ENCODE results near the gene KRT80.

KRT80 gene

DNA sequence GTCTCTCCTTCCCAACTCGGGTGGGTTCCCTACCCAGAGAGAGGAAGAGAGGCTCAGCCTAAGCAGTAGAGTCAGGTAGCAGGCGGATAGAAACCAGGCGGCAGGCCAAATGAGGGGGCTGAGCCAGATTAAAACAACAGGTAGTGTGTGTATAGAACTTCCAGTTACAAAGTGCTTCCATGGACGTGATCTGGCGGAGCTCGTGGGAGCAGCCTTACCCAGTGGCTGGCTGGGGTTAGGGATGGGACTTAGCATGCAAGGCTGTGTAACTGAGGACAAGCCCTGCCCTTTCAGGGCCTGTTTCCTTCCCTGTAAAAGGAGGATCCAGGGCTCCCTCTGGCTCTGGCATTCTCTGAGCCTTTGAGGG is 8.3 kb downstream of the KRT80 start:
- intact Hi-C loops (cut with DNase I), result no loop called here
- peak in 1 of 10 donors; percentile 50 for DNase-seq

DNA sequence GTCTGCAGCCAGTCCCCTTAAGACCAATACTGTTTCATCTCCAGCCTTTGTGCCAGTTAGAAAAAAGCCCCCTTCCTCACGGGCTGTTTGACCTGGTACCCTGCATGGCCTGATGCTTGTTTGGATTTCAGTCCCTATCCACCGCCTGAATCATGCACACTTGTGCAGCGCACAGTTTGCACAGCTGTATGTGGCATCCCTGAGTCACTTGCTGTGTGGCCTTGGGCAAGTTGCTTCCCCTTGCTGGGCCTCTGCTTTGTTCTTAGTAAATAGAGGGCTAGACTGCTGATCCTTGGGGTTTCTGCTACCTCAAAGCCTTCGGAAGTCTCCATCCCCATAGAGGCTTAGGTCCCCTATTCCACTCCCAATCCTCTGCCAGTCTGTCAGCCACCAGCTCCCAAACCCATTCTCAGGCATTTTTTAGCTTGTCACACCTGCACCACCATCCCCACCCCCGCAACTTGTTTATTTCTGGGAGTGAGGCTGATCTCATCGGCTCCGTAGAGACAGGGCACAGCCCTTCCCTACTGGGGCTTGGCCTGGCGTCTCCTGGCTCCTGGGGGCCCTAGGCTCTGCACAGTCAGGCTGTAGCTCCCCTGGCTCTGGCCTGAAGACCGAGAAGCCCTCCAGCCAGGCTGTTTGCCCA is 8.8 kb downstream of the KRT80 start:
- intact Hi-C loops (cut with DNase I), result no loop called here
- DNase-seq, result no peak

DNA sequence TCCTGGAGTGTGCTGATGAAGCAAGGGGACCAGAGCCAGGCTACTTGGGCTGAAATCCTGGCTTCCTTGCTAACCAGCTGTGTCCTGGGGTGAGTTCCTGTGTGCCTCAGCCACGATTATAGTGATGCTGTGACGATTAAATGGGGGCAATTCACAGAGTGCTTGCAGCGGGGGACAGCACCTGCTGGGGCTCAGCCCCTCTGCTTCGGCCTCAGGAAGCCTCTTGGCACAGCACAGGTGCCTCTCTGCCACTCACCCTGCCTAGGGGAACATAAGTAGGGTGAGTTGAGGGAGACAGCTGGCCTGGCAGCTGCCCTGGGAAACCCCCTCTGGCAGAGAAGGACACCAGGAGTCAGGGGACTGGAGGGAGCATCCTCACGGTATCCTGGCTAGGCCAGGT is 9.4 kb downstream of the KRT80 start:
- intact Hi-C loops (cut with DNase I), result no loop called here
- no peak for DNase-seq

DNA sequence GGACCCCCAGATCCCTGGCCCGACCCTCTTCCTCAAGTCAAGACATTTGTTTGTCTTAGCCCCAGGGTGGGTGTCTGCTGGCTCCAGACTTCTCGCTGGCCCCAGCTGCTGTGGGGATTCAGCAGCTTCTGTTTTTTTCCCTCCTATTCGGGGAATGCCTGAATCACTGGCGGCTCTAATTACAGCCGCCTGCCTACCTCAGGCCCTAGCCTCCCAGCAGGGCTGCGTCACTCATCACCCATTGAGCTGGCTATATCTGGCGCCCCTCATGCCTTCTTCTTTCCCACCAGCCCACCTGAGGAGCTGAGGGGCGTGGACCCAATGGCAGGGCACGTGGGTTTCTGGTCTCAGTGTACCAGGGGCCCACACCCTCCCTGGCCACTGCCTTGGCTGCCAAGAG is 10.1 kb downstream of the KRT80 start:
- intact Hi-C loops (cut with DNase I), result no loop called here
- DNase-seq, result peak in 1 of 10 donors; percentile 27

DNA sequence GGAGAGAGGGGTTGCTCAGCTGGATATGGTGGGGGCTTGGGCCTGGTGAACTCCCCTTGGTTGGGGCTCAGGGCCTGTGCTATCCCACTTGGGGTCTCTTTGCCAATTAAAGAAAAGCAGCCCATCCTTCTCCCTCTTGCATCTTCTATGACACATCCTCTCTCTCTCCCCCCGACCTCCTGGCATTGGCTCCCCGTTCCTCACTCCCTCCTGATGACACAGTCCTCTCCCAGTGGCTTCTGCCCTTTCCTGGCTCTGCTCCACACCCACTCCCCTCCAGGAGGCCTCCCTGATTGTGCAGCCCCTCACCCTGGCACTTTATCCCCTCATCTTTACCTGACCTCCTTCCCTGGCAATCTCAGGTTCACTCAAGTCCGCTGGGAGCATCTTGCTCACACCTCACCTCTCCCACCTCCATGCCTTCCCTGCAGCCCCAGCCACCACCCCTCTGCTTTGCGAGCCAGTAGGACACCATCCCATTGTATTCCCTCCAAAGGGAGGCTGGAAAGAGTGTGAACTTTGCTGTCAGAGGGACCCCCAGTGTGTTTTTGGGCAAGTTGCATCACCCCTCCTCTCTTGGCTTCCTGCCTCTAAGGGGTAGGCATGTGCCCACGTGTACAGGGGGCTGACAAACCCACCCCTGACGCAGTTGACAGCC is 10.7 kb downstream of the KRT80 start:
- no peak for DNase-seq
- intact Hi-C loops (cut with DNase I), result no loop called here

DNA sequence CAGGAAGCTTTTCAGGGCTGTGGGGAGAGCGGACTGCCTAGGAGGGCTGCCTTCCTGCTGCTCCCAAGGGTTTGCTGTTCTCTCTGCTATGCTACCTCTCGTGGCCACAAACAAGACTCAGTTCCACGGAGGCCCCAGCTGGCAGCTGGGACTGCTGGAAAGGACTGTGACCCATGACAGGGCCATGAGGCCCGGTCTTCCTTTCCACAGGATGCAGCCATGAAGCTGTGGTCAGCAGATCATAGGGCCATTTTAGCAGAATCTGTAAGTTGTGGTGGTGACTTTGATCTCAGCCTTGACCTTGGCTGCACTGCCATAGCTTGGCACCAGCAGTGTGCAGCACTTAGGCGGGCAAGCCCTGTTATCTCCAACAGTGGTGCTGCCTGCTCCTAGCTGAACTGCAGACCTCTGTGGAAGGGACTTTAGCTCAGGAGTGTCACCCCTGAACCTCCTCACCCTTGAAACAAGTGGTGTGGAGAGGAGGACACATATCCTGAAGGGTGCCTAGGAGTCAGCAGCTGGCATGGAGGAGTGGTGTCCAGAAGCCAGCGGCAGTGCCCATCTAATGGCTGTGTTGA is 12.3 kb downstream of the KRT80 start:
- intact Hi-C loops (cut with DNase I), result no loop called here
- no peak for DNase-seq

DNA sequence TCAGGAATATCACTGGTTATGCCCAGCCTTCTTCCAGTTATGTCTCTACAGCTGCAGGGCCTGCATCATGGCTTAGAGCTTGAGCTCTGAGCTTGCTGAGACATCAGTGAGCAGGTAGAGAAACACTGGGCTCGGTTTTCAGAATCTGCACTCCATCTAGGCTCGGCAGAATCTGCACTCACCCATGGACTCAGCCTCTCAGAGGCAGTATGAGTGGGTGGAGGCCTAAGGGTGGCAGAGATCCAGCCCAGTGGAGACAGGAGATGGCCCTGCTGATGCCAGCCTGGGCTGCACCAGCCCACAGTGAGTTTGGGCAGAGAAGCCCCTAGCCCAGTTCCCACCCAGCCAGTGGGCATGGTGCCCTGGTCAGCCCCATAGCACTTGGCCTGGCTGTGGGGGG is 12.8 kb downstream of the KRT80 start:
- DNase-seq, result no peak
- intact Hi-C loops (cut with DNase I), result no loop called here

DNA sequence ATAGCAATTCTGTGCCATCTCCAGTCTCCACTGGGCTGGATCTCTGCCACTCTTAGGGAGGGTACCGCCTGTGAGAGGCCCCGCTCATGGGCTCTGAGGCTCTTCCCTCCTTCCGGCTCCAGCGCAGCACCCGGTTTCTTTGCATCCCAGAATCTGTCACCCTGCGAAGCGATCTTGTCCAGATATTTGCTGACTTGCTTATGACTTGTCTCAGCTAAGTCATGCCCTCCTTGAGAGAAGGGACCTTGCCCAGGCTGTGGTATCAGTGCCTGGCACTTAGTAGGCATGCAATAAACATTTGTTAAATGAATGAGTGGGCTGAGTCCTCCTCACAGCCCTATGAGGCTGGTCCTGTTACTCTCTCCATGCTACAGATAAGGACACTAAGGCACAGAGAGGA is 13.4 kb downstream of the KRT80 start:
- intact Hi-C loops (cut with DNase I), result no loop called here
- DNase-seq, result no peak

DNA sequence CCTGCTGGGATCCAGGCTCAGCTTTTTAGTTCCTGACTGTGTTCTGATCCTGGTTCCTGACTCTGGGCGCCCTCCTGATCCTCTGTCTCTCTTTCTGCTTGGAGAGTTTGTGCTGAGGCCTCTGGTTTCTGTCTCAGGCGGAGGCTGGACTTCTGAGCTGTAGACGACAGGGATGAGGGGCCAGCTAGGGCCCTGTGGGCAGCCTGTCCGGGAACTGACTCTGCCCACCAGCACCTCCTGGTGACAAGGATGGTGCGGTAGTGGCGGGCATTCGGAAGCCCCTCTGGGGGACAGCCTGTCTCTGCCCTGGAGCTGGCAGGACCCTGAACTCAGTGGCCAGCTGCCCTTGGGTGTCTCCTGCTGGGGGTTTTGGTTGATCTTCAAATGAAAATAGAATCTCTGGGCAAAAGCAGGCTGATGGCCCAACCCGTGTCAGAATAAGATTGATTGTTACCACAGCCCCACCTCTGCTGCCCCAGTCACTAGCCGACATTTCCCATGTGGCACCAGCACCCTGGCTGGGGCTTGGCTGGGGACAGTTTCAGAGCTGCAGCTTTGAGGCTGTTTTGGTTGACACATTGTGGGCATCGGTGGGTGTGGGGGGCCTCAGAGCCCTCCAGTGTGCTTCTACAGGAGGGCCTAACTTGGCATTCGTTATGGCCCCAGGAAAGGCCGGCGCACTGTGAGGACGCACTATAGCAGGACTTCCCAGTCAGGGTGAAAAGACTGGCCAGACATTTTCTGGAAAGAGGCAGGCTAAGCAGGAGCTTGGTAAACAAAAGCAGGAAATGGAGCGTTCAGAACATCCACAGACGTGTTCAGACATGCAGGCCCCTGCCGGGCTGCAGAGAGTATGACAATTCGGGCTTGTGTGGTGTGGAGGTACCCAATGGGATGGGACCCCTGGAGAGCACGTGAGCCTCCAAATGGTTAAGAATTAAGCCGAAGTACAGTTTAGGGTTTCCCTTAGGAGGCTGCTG is 16.2 kb downstream of the KRT80 start:
- no peak for DNase-seq
- intact Hi-C loops (cut with DNase I), result no loop called here

DNA sequence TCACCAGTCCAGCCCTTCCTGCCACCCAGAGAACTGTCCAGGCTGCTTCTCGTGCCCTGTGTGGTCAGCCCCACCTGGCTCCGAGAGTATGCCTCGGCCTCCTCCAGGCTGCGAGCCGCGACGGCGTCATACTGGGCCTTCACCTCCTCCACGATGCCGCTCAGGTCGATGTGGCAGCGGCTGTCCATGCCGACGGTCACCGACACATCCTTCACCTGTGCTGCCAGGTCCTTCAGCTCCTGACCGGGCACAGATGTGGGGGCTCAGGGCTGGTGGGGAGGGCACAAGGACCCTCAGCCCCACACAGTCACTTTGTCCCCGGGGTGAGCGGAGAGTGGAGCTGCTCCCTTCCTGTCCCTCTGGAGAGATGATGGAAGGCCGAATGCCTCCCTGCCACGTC is 18.3 kb downstream of the KRT80 start:
- intact Hi-C loops (cut with DNase I), result no loop called here
- DNase-seq, result no peak

DNA sequence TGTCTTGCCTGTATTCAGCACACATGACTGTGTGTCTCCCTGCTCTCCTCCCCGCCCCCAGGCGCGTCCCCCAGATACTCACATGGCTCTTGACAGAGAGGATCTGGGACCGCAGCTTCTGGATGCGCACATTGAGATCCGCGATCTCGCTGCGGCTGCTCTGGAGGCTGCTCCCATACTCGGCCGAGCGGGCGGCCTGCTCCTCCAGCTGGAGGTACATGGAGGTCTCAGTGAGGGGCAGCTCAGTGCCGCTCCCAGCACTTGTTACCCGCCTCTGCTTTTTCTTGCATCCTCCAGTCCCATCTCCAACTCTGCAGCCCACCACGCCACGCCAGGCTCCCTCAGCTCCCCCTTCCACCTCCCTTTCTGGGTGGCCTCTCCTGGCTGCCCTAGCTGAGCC is 18.9 kb downstream of the KRT80 start:
- intact Hi-C loops (cut with DNase I), result no loop called here
- no peak for DNase-seq

DNA sequence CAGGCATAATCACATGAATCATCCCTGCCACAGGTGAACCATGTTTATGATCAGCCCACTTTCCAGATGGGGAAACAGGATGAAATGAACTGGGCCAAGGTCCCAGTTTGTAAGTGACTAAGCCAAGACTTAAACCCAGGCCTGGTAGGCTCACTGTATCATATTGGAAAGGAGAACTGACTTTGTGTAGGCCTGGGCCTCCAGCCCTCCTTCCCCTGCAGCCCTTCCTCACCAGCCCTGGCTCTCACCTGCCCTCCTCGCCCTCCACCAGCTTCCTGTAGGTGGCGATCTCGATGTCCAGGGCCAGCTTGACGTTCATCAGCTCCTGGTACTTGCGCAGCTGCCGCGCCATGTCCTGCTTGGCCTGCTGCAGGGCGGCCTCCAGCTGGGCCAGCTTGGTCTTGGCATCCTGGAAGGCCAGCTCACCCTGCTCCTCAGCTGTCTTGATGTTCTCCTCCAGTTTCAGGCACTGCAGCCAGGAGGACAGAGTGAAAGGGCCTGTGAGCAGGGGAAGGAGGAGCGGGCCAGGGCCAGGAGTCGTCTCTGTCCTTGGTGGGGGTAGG is 19.8 kb downstream of the KRT80 start:
- intact Hi-C loops (cut with DNase I), result no loop called here
- DNase-seq, result no peak

DNA sequence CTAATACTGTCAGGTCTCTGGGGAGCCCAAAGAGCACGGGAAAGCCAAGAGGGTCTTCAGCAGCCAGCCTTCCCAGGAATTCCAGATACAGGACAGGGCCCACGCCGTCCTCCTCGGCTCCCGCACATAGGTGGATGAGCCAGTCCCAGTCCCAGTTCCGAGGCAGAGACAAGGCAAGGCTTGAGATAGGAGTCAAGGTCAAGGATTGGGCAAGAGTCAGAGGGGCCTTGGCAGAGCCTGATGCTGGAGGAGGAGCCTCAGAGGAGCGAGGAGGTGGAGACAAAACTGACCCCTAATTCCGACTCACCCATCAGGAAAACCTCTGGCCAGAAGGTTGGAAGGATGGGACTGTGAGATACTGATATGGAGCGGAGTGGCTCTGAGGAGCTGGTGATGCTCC is 21.0 kb downstream of the KRT80 start:
- no peak for DNase-seq

DNA sequence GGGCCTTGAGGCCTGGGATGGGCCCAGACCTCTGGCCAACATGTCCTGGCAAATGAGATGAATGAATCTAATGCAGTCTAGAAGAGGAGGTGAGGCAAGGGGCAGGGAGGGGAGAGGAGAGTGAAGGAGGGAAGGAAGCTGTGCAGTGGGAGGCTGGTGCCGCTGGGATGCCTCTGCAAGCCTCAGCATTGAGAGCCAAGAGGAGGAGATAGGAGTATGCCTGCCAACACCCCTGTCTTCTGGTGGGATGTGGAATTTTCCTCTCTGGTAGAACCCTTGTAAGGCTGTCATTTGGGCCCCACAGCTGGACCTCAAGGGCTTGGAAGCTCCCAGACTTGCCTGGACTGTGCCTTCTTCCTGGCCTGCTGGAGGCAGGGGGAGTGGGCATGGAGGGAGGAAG is 21.9 kb downstream of the KRT80 start:
- intact Hi-C loops (cut with DNase I), result no loop called here
- DNase-seq, result no peak

More for the DNA sequence above, 21.0 kb downstream of the KRT80 start:
- intact Hi-C loops (cut with DNase I), result no loop called here

DNA sequence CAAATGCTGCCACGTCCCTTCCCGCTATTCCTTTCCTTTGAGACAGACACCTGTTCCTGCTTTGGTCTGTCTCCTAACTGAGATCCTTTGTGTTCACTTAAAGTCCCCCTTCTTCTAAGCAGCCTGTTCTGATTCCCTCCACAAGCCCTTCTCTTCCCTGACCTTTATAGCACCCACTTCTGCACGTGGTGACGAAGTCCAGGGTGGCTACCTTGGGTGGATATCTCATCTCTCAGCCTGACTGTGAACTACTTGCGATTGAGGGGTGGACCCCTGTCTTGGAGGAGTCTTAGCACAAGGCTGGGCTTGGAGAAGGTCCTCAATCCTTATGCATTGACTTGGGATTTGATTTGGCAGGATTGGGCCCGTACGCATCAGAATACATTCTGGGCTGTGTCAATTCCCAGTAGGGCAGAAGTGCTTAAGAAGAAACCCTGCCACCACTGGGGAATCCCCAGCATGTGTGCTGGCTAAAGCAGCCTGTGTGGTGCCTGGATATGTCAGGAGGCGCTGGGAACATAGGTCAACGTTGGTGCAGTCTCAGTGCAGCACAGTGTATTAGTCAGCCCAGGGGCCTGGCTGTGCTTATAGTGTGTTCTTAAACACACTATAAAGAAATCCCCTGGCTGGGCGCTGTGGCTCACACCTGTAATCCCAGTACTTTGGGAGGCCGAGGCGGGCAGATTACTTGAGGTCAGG is 23.6 kb downstream of the KRT80 start:
- intact Hi-C loops (cut with DNase I), result no loop called here
- DNase-seq, result no peak

DNA sequence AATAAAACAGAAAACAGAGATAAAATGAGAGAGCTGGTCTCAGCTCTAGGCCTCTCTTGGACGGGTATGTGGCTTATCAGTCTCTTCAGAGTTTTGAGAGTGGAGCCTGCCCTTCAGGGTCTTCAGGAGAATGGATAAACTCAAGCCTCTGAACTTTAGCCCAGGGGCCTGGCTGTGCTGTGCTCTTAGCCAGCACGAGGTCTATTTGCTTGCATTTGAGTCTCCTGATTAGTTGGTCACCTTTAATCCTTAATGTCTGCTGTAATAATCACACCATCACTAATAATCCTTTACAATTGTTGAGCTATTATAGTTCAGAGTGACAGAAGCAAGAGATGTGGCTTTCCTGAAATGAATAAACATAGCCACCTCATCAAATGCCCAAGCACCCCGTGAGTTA is 24.3 kb downstream of the KRT80 start:
- intact Hi-C loops (cut with DNase I), result no loop called here
- DNase-seq, result no peak

DNA sequence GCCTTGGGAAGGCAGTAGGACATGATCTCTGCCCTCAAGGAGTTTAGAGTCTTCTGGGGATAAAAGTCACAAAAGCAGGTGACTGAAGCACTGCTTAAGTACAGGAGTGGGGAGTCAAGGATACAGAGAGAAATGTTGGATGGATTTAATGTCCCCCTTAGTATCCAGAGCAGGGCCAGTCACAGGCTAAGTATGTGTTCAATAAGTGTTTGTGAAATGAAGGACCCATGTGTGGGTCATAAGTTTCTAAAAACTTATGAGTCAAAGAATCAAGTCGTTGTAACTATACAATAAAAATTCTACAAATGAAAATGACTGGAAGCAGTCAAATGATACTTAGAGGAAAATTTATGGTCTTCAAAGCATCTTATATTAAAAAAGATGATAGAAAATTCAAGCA is 25.1 kb downstream of the KRT80 start:
- intact Hi-C loops (cut with DNase I), result no loop called here
- no peak for DNase-seq

DNA sequence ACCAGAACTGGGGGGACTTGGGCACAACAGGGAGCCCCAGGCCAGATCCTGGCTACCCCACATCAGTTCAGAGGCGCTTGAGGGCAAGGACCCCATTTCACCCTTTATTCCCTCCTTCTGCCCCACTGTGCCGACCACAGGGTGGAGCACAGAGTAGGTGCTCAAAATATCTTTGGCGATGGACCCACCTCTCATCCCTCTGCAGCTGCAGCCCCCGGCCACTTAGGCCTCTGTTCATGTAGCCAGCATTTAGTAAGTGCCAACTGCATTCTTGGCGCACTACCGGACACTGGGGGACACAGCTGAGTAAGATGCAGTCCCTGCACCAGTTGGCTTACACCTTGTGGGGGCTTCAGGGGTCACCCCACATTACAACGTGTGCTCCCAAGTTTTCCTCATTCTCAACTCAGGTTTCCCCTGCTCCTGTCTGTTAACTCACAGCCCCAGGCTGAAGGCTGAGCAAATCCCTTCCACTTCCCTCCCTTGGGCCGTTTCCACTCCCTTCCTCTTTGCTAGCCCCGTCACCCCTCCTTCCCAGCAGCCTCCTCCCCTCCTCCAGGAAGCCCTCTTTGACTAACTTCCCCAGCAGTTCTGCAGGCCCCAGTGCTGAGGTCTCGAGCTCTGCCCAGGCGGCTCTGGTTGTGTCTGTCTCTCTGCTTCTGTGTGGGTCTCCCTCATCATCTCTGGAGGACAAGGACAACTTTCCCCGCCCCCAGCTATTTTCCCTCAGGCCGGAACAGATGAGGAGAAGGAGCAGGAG is 26.5 kb downstream of the KRT80 start:
- no peak for DNase-seq
- intact Hi-C loops (cut with DNase I), result no loop called here

DNA sequence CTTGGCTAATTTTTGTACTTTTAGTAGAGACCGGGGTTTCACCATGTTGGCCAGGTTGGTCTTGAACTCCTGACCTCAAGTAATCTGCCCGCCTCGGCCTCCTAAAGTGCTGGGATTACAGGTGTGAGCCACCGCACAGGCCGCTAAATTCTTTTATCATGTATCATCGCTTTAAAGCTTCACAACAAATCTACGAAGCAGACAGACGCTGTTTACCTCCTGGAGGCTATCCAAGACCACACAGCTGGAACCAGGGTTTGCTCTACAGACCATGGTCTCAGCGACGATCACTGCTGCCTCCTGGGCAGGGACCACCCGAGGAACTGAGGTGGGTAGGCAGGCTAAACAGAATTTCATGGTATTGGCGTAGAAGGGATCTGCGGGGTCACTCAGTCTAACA is 27.2 kb downstream of the KRT80 start:
- no peak for DNase-seq
- intact Hi-C loops (cut with DNase I), result no loop called here

DNA sequence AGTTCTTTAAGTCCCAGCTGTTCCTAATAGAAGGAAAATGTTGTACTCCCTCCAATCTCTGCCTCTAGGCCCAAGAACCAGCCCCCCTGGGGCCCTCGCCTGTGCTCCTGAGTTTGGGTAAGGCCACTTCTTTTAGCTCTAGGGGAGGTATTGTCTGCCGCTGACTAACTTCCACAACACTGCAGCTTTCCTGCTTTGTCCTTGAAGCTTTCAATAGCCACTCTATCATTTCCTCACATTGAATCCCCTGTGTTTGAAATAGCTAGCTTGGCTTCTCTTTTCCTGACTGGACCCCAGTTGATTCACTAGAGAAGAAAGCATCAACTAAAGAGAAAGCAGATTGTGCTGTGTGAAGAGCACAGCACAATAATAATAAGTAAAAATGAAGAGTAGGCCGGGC is 28.8 kb downstream of the KRT80 start:
- DNase-seq, result no peak
- intact Hi-C loops (cut with DNase I), result no loop called here

Measured in posterior cingulate gyrus (tissue), 11 donors.